Stimulated activated CD4-positive, alpha-beta T cell treated with anti-CD3 and anti-CD28 coated beads, Interleukin-12 subunit alpha, Interleukin-12 subunit beta, amount 100 ng/mL, for 4 hours (primary cell): ENCODE measurements around the gene MOB3C.
A peak's percentile ranks its signal among the peaks of the same experiment; 100 is the strongest.

Source experiments
- DNase-seq: peaks from one replicate; pipeline ENCODE4 v3.0.0-alpha.2; 2020

The MOB3C gene

DNA sequence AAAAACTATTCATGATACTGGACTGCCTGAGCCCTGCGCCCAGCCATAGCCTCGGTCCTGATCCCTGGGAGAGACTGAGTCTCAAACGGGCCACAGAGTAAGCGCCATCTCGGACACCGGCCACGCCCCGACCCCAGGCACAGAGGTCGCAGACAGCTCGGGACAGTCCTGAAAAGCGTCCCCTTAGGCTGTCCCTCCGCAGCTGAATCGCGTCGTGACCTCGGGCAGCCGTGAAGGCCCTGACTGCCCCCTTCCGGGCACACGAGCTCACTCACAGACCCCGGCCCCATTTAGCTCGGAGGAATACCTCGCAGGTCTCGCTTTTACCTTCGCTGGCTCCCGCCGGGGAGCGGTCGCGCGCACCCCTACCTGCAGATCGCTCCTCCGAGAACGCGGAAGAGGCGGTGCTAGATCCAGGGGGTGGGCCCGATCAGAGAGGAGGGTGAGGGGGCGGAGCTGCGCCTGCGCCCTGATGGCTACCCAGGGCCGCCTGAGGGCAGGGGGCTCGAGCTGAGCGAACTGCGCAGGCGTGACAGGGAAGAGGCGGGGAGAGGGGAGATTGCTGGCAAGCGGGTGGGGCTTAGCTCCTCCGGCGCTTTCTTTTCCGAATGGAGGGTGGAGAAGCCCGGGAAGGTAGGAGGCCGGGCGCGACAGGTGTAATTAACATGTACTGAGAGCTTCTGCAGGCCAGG lies 12.6 kb downstream of the MOB3C start, which contains the start of gene MKNK1:
Gene MKNK1, minus strand, starts transcription at position 411 of the 692 bp plus-strand sequence. CDS start 20,941 bp downstream, outside the sequence.
- peak; percentile 99 for DNase-seq

- no peak for DNase-seq
Measured at GRCh38 chr1:46603481-46603857, 13.1 kb downstream of the MOB3C start.

GRCh38 chr1:46601257-46602007 lies 15.2 kb downstream of the MOB3C start:
- DNase-seq = no peak

GRCh38 chr1:46599059-46599970 lies 17.3 kb downstream of the MOB3C start:
- DNase-seq = no peak

DNA sequence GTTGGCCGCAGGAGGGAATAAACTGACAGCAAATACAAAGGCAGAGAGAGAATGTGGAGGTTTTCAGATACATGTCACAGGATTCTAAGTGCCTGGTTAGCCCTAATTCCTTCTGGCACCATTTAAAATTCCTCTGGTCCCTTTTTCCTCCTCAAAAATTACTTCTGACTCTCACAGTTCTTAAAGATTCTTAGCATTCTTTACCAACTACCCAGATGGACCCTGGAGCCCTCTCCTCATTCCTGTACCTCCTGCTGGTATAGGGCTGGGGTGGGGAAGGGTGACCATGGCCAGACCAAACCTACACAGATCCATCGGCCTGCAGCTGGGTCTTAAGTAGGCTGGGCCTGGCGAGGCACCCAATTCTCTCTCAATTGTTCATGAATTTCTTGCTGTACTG lies 19.8 kb downstream of the MOB3C start:
- DNase-seq = no peak

GRCh38 chr1:46596036-46596435 lies 20.6 kb downstream of the MOB3C start:
- no peak for DNase-seq

DNA sequence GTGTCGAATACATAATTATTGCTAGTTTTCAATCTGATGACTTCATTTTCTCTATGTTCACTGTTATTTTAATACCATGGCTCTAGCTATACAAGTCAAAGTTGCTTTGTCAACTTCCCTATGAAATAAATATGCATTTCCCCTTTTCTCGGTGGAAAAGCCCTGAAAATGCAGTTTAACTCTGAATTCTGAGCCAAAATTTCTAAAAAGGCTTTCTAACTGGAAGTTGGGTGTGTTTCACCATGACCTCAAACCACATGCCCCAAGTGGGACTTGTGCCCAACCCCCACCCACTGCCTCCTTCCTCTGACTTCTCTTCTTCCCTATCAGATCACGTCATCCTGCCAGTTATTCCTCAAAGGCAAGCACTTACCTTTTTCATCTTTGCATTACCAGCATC lies 21.5 kb downstream of the MOB3C start:
- no peak for DNase-seq

DNA sequence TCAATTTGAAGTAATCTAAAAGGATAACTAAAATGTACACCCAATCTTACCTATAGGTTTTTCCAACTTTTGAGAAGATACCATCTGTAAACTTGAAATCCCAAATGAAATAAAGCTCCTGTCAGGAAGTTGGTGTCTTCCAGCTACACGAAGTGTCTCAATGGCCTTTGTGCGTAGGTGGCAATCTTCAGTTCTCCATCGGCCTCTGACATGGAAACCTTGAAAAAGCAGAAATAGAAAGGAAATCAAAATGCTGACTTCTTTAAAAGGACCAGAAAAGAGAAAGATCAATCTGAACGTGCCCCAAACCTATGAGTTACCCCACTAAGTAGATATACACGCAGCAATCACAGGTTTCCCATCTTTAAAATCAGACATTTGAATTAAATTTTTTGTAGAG lies 22.5 kb downstream of the MOB3C start:
- DNase-seq = no peak

- no peak for DNase-seq
Measured at GRCh38 chr1:46592823-46593222, 23.8 kb downstream of the MOB3C start.

DNA sequence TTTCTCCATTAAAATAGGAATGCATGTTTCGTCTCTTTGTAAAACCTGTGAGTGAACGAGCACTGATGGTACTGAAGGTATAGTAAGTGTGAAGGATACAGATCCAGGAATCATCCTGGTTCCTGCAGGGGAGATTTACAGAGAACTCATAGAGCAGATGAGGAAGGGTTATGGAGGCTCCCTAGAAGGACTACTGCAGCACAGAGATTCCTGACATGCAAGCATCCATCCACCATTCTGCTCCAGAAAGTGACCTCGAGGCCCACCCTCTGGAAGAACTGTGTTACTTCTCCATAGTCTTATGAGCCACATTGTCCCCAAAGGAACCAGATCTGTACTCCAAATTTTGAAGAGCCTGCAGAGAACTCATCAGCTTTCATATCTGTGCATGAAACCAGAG lies 27.1 kb downstream of the MOB3C start:
- no peak for DNase-seq

DNA sequence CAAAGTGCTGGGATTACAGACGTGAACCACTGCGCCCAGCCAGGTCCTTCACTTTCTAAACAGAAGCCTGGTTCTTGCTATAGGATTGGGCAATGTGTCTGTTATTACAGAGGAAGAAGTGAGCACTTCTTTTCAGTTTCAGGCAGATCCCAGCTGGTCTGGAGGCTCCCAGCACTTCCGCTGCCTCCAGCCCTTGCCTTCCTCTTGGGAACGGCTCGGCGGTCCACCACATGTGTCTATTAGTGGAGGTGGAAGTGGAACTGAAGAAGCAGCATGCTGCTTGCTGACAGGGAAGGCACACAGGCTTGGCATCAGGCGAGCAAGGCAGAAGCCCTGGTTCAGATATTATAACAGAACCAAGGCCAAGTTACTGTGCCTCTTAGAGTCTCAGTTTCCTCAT lies 29.5 kb downstream of the MOB3C start:
- DNase-seq = no peak

GRCh38 chr1:46585312-46585938 lies 31.2 kb downstream of the MOB3C start:
- DNase-seq = no peak

GRCh38 chr1:46583494-46583893 lies 33.1 kb downstream of the MOB3C start:
- no peak for DNase-seq

DNA sequence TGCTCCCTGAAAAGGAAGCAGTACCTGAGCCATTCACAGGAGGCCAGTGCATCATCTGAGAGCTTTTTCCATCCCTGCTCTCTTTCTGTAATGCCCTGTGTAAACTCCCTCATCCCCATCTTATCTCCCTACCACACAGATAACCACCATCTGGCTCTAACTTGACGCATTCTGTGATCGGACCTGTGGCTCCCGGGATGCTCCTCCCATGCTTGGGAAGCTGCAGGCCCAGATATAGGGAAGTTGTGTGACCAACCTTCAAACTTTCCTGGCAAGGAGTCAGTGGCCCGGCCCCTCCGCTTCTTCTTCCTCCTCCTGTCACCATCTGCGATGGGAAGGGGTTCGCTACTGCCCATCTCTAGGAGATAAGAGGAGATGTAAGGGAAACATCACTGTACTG lies 33.6 kb downstream of the MOB3C start:
- DNase-seq = no peak

- DNase-seq = no peak
Measured at GRCh38 chr1:46581681-46582455, 34.7 kb downstream of the MOB3C start.

DNA sequence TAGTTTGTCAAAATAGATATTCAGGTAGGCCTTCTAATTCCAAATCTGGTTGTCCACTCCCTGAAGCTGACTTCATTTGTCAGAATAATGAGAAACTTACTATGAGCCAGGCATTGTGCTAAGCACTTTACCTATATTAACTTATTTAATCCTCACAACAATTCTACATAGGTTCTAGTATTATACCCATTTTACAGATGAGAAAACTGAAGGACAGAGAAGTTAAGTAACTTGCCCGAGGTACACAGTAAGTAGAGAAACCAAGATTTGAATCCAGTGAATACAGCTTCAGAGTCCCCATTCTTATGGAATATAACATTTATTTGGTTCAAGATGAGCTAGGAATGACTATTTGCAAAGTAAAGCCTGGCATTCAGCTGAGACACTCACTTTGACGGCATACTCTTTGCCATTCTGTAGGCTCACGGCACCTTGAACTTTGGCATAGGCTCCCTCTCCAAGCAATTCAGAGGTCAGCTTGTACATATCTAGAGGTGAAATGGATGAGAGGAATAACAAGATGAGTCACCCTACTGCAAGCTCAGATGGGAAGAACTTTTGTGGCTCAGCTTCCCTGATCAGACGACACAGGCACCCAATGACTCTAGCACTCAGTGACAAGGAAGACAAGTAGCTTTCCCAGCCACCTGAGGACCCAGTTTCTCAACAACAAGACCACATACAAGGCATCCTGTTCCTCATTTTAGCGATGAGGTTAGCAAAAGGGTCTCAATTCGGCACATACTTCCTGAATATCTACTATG lies 36.3 kb downstream of the MOB3C start:
- DNase-seq = no peak

- DNase-seq = no peak
Measured at GRCh38 chr1:46577671-46578070, 38.9 kb downstream of the MOB3C start.

DNA sequence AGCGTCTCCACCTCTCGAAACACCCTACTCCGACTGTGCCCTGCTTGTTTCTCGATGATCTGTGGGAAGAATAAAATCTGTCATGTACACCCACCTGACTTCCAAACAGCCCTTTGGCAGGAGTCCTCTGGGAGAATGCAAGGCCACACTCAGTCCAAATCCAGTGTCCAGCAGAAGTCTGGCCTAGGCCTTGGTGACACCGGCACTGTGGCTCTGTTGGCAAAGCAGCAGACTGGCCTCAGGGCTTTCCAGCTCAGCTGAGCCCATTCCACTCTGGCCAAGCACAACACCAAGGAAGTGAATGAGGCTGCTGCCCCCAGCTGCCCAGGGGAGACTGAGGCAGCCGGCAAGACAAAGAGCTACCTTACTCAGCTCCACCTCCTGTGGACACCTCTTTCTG lies 40.0 kb downstream of the MOB3C start:
- DNase-seq = no peak

DNA sequence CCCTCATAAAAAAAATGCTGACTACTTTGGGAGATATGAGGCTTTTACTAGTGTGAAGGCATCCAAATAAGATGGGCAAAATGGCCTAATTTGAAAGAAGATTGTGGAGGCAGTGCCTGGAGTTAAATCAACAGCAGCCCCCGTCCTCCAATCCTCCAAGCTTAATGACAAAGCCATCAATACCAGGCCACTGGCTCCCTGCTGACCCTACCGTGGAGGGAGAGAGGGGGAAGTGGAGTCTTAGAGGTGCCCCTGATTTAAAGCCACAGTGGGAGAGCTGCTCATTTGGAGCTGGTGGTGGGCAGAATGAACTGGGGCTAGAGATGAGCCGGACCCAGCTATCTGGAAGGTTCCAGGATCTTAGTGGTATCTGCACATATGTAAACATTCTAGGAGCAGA lies 40.8 kb downstream of the MOB3C start:
- DNase-seq = no peak

GRCh38 chr1:46575300-46575699 lies 41.3 kb downstream of the MOB3C start:
- no peak for DNase-seq

GRCh38 chr1:46571691-46572225 lies 44.9 kb downstream of the MOB3C start:
- no peak for DNase-seq
